ENCODE measurements around the gene XPO6.
A peak's percentile ranks its signal among the peaks of the same experiment; 100 is the strongest.
"Not testable (repeated sequence)": the region's sequence is repeated elsewhere in the genome, so short reads cannot be mapped to it uniquely, and the experiment has no call there.

The XPO6 gene

GRCh38 chr16:28146536-28146935, 65.2 kb downstream of the XPO6 start:
- no peak for DNase-seq

DNA sequence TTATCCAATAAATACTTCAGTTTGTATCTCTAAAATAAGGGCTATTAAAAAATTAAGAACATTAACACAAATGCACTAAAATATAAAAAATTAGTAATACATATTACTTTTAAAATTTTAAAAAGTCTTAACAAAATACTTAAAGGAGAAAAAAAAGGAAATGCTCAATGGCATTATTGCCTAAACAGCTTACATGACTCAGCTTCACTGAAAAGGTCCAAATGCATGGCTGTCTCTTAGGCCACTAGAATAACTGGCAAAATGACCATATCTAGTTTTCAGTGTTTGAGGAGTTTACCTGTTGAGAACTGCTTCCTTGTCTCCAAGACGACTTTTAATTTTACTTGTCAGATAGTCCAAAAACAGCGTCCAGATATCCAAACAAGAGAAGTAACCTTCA, 66.0 kb downstream of the XPO6 start:
- DNase-seq: no peak

DNA sequence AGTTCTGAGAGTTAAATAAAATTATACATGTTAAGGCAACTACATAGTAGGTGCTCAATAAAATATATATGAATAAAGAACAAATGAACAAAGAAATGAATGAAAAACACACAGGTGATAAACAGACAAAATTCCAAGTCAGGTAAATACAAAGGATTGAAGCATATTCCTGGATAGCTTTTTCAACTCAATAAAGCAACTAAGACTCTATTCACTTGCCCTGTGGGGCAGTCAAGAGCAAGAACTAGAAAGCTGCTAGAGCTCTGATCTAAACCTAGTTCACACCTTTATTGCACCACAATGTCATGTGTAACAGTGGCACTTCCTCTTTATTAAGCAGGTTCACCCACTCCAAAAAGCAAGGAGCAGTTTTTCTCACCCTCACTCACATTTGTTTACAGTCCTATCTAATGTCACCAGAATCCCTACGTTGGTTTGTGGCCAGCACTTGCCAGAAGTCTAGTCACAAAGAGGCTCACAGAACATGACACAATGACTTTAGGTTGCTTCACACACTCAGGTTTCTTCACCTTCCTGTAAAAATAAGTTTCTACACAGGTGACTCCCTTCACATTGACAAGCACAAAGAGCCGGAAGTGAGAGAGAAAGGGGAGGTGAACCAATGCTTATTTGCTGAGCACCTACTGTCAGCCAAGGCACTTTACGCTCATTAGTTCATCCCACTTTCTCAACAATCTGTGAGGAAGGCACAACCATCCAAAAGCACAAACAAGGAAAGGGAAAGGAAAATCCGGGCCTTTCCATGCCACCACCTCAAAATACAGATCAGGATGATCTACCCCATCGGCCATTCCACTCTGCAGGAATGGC, 70.8 kb downstream of the XPO6 start:
- peak; percentile 39 for DNase-seq

GRCh38 chr16:28139530-28139929, 72.2 kb downstream of the XPO6 start:
- no peak for DNase-seq

DNA sequence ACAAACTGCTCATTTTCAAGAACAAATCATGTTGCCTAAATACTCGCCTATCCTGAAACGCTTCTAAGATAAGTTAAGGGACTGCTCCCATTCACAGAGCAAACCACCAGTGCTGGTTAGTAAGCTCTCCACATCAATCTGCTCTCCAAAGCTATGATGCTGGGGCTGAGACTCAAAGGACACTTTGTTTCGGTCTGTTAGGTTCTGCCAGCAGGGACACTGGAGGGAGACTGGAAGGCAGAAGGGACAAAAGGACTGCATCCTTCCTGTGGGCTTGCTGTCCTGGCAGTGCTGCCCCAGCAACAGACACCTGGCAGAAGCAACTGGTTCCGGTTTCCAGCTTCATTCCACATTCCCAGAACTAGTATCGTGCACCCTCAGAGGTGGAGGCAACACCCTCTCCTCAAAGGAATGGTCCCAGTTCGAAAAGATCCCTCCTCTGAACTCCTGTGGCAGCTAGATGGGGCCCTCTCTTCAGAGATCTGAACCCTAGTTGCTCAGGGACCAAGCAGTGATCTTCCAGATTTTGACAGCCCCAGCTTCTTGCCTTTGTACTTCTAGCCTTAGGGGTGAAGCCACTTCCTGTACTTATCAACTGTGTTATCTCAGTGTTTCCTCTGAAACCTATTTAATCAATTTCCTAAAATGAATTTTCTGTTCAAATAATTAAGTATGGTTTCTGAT, 74.9 kb downstream of the XPO6 start:
- DNase-seq: no peak

- no peak for DNase-seq
Measured at GRCh38 chr16:28133666-28134065, 78.1 kb downstream of the XPO6 start.

GRCh38 chr16:28131743-28132393, 79.9 kb downstream of the XPO6 start:
- DNase-seq: no peak

GRCh38 chr16:28131181-28131580, 80.6 kb downstream of the XPO6 start:
- DNase-seq: no peak

DNA sequence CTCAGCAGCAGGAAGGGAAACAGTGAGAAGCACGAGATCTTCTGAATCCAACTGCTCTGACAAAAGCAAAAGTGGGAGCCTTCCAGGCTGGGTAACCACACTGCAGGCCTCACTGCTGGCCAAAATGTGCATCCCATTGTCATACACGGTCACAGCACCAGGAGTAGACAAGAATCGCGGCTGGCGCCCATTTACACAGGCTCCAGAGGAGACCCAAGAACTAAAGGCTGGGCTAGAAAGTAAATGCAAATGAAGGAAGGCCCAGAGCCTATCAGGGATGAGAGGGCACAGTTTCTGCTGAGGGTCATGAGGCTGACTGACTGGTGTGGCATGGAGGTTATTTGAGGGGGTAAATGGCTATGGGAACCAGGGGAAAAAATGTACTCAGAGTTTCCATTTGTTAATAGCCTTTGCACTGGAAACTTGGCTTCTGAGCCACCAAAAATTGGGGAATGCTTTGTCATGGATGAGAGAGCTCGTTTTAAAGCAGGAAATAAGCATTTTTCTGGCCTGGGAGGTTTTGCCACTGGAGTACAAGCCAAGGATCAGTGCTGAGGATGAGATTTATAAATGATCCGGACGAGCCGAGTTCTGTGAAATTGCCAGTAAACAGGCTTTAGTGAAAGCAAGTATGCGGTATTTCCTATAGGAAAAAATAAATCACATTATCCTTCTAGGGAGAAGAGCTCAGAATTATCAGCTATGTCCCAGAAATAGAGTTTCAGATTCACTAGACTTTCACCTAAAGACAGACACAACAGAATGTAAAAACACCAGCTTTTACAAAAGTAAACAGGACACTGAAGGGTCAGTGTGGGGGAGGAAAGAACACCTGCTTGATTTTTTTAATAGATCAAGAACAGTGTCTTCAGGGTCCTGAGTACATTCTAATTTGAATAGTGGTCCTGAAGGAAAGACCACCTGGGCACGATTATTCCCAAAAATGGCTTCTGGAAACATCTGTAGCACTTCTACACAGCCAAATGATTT, 81.4 kb downstream of the XPO6 start:
- DNase-seq: no peak

GRCh38 chr16:28126684-28127620, 84.8 kb downstream of the XPO6 start:
- no peak for DNase-seq

- DNase-seq: no peak
Measured at GRCh38 chr16:28125592-28125991, 86.2 kb downstream of the XPO6 start.

DNA sequence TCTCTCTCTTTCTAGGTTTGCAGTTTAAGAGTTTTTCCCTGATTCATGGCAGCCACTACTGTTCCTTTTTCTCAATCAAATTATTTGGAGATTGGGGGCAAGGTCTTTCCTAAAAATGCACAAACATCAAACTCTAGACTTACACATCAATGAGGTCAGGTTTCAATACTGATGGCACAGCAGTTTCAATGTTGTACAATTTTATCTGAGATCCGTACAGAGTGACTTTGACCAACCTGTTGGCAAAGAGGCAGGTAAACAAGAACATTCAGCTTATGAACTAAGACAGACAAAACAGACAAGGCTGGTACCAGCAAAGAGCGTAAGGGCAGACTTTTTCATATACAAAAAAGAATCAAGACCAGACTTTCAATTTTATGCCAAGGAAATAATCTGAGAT, 90.2 kb downstream of the XPO6 start:
- no peak for DNase-seq

GRCh38 chr16:28120754-28121153, 91.0 kb downstream of the XPO6 start:
- no peak for DNase-seq

DNA sequence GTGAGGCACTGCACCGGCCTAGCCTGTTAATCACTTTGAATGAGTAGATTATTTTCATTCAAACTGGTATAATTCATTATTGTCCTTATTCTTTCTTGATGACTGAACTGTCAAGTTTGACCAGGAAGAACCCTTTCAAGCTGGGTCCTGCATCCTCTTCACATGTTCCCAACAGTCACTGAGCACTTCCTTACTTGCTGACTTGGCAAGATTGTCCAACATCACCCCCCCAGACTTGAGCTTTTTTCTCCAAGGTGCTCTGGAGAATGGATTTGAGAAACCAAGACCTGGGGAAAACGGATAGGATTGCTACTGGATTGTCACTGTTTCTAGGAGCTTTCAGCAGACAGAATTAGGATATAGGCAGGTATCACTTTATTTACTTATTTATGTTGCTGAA, 93.1 kb downstream of the XPO6 start:
- no peak for DNase-seq

GRCh38 chr16:28117168-28117565, 94.6 kb downstream of the XPO6 start:
- no peak for DNase-seq

DNA sequence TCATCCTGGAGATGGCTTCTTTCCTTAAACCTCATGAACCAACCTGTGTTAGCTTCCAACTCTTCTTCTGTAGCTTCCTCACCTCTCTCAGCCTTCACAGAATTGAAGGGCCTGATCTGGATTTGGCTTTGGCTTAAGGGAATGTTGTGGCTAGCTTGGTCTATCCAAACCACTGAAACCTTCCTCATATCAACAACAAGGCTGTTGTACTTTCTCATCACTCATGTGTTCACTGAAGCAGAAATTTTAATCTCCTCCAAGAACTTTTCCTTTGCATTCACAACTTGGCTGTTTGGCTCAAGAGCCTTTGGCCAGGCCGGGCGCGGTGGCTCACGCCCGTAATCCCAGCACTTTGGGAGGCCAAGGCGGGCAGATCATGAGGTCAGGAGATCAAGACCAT, 95.9 kb downstream of the XPO6 start:
- not testable (repeated sequence) for DNase-seq

GRCh38 chr16:28112908-28113307, 98.9 kb downstream of the XPO6 start:
- no peak for DNase-seq

GRCh38 chr16:28110977-28111376, 100.8 kb downstream of the XPO6 start:
- DNase-seq: no peak

DNA sequence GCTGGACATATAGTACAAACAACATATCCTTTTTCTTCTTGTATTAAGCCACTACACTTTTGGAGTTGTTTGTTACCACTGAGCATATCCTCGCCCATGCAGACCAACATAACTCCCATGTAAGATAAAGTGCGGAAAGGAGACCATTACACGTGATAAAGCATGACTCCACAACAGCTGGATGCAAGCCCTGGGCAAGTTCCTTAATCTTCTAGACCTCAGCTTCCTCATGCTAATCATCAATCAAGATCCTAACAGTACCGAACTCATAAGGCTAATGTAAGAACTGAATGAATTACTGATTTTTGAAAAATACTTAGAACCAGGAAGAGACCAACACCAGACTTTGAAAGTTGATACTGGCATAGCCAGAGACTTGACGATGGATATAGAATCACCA, 101.3 kb downstream of the XPO6 start:
- DNase-seq: no peak

DNA sequence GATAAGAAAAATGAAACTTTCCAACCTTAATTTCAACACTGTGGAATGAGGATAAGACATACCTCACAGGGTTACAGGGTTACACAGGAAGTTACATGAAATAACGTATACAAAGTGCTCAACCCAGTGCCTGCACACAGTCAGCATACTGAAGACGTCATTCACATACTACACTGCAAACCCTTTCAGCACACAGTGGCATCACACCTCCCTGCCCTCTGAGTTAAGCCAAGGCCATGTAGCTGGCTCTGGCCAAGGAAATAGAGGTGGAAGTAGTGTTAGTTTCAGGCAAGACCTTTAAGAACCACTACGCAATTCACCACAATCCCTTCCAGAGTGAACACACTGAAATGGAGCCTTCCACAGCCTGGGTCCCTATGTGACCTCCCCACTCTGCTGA, 101.7 kb downstream of the XPO6 start:
- DNase-seq: no peak

DNA sequence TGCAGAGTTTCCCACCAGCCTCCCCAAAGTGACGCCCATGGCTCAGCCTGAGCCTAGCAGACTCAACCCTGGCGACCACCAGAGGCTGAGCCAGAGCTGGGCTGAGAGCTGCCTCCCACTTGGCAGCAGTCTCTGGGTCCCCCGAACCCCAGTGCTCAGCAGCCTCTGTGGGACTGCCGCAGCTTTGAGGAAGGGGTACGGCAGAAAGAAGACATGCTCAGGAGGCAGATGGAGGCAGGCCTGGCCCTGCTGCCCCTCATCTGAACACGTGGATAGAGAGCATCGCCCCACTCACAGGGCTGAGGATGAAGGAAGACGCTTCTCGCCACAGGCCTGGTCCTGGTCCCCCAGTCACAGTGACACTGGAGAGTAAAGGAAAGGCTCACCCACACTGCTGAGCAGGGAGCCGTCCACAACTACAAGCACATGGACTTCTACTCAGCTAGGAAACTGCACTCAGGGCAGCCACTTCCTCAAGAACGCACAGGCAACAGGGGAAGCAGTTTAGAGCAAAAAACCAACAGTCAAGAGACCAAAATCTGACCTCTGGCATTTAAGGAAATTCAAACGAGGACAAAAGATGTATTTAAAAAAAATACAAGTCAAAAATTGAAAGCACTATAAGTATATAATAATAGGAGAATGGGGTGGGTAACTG, 103.0 kb downstream of the XPO6 start:
- DNase-seq: no peak
